WTC11 (cell line): ENCODE results near the gene POLD3.

Experiments used
- CTCF ChIP-seq: fragments of 200-600 bp; IDR thresholded peaks from 2 replicates; pipeline ENCODE4 v1.8.0; 2022; ENCODE audit warnings: antibody characterized with exemption
- FOXP1 ChIP-seq: sonication (generic); formaldehyde crosslinking; IDR thresholded peaks from 2 replicates; pipeline ENCODE4 v1.8.0; 2022; ENCODE audit warnings: missing genetic modification reagents, mild to moderate bottlenecking, moderate library complexity, borderline replicate concordance
- HMGXB4 ChIP-seq: sonication (generic); formaldehyde crosslinking; IDR thresholded peaks from 2 replicates; pipeline ENCODE4 v1.8.1; 2023; ENCODE audit warnings: mild to moderate bottlenecking, moderate library complexity, missing genetic modification reagents
- KAT7 ChIP-seq: sonication (generic); formaldehyde crosslinking; IDR thresholded peaks from 2 replicates; pipeline ENCODE4 v1.8.1; 2023; ENCODE audit warnings: missing genetic modification reagents, mild to moderate bottlenecking, borderline replicate concordance
- MAX ChIP-seq: sonication (generic); formaldehyde crosslinking; IDR thresholded peaks from 2 replicates; pipeline ENCODE4 v1.8.0; 2022; ENCODE audit warnings: mild to moderate bottlenecking, missing genetic modification reagents
- MYBL2 ChIP-seq: sonication (generic); formaldehyde crosslinking; IDR thresholded peaks from 2 replicates; pipeline ENCODE4 v1.8.1; 2023; ENCODE audit warnings: mild to moderate bottlenecking, moderate library complexity, missing genetic modification reagents
- NFYB ChIP-seq: sonication (generic); formaldehyde crosslinking; conservative IDR thresholded peaks from 2 replicates; pipeline ENCODE4 v1.8.0; 2022; ENCODE audit warnings: low read depth, missing genetic modification reagents
- PRDM15 ChIP-seq: sonication (generic); formaldehyde crosslinking; IDR thresholded peaks from 2 replicates; pipeline ENCODE4 v1.8.0; 2022; ENCODE audit warnings: missing genetic modification reagents
- SMAD4 ChIP-seq: sonication (generic); formaldehyde crosslinking; IDR thresholded peaks from 2 replicates; pipeline ENCODE4 v1.8.0; 2022; ENCODE audit warnings: mild to moderate bottlenecking, missing genetic modification reagents
- TEAD4 ChIP-seq: sonication (generic); formaldehyde crosslinking; IDR thresholded peaks from 2 replicates; pipeline ENCODE4 v1.8.0; 2022; ENCODE audit warnings: mild to moderate bottlenecking, missing genetic modification reagents
- ZBTB21 ChIP-seq: sonication (generic); formaldehyde crosslinking; IDR thresholded peaks from 2 replicates; pipeline ENCODE4 v1.8.1; 2023; ENCODE audit warnings: mild to moderate bottlenecking, missing genetic modification reagents, borderline replicate concordance
- ZNF425 ChIP-seq: fragments of 250-450 bp; sonication (Bioruptor Pico); conservative IDR thresholded peaks from 2 replicates; pipeline ENCODE4 v1.9.0; 2021; ENCODE audit warnings: mild to moderate bottlenecking
- ZNF671 ChIP-seq: fragments of 250-450 bp; sonication (Bioruptor Pico); IDR thresholded peaks from 2 replicates; pipeline ENCODE4 v1.8.0; 2021; ENCODE audit warnings: mild to moderate bottlenecking

- TF ChIP-seq NFYB (no peak), CTCF (no peak), PRDM15 (CRISPR knock-in tag) (no peak), MAX (CRISPR knock-in tag) (no peak), ZBTB21 (CRISPR knock-in tag) (no peak), ZNF425 (CRISPR knock-in tag) (no peak), MYBL2 (CRISPR knock-in tag) (no peak), HMGXB4 (no peak), KAT7 (CRISPR knock-in tag) (no peak), SMAD4 (no peak), TEAD4 (no peak), ZNF671 (CRISPR knock-in tag) (no peak), FOXP1 (CRISPR knock-in tag) (no peak)
These were observed 81.4 kb downstream of the POLD3 start for GRCh38 chr11:74673693-74674360.
